Raji (cell line): Measurements from ENCODE around the gene SDE2.

ENCODE experiments used
- POLR2A ChIP-seq: IDR thresholded peaks from 2 replicates; pipeline ENCODE4 v1.6.1; 2011; ENCODE audit warnings: low read depth, low read length, control low read depth; ENCODE audit not compliant: insufficient read depth

Gene SDE2

GRCh38 chr1:225940385-225941151 lies 58.6 kb downstream of the SDE2 start:
- no peak for TF ChIP-seq POLR2A

GRCh38 chr1:225937048-225937968 lies 61.8 kb downstream of the SDE2 start:
- TF ChIP-seq POLR2A: no peak

GRCh38 chr1:225936523-225936922 lies 62.6 kb downstream of the SDE2 start:
- TF ChIP-seq POLR2A: no peak

- TF ChIP-seq POLR2A: no peak
Observed at GRCh38 chr1:225934711-225935110, 64.4 kb downstream of the SDE2 start.

- no peak for TF ChIP-seq POLR2A
Observed at GRCh38 chr1:225933072-225933471, 66.1 kb downstream of the SDE2 start.
